HL-60 (cell line): ENCODE measurements around the gene ZDHHC4.

Experiments used
- DNase-seq, 2 experiments: peaks; one replicate each; pipeline ENCODE4 v3.0.0-alpha.2; 2010 to 2020; ENCODE audit warnings: low read depth in 1 of 2, low spot score in 1 of 2
- H3K27ac ChIP-seq: fragments of 250-450 bp; sonication (Bioruptor Pico); replicated peaks from 2 replicates; pipeline ENCODE4 v1.5.1; 2020; ENCODE audit warnings: mild to moderate bottlenecking, moderate library complexity
- H3K27me3 ChIP-seq: fragments of 250-450 bp; sonication (Bioruptor Pico); 2 replicates; pipeline ENCODE4 v1.5.1; 2021; ENCODE audit warnings: mild to moderate bottlenecking, moderate library complexity; ENCODE audit not compliant: insufficient read depth, poor library complexity, severe bottlenecking
- H3K4me3 ChIP-seq: replicated peaks from 2 replicates; pipeline ENCODE4 v1.5.1; 2011; ENCODE audit warnings: mild to moderate bottlenecking, control low read depth, low read length; ENCODE audit not compliant: insufficient read depth
- CTCF ChIP-seq: IDR thresholded peaks from one replicate; pipeline ENCODE4 v1.5.1; 2011; ENCODE audit warnings: low read length, control low read depth, inconsistent platforms; ENCODE audit not compliant: insufficient read depth
- GABPA ChIP-seq: IDR thresholded peaks from 2 replicates; pipeline ENCODE4 v1.6.1; 2012; ENCODE audit warnings: low read depth
- POLR2AphosphoS5 ChIP-seq: IDR thresholded peaks from 2 replicates; pipeline ENCODE4 v1.6.1; 2012; ENCODE audit warnings: low read depth
- REST ChIP-seq: IDR thresholded peaks from 2 replicates; pipeline ENCODE4 v1.6.1; 2012; ENCODE audit warnings: low read depth; ENCODE audit not compliant: insufficient replicate concordance
- SPI1 ChIP-seq: IDR thresholded peaks from 2 replicates; pipeline ENCODE4 v1.6.1; 2012; ENCODE audit warnings: low read depth, mild to moderate bottlenecking, borderline replicate concordance

ZDHHC4 gene

GRCh38 chr7:6607651-6608051 lies 30.4 kb downstream of the ZDHHC4 start:
- Histone ChIP-seq H3K4me3 (no peak overlapping the region), H3K27me3 (no peaks in the 10 kb centered on the region), H3K27ac (no peak overlapping the region)
- DNase-seq = no peak
- TF ChIP-seq CTCF (no peak), SPI1 (no peak), POLR2AphosphoS5 (no peak)

GRCh38 chr7:6608081-6608480 lies 30.8 kb downstream of the ZDHHC4 start:
- H3K4me3 ChIP-seq = no peak overlapping the region
- no peak for TF ChIP-seq CTCF
- no peak for TF ChIP-seq REST
- no peak for TF ChIP-seq GABPA
- TF ChIP-seq POLR2AphosphoS5 = no peak
- no peak for TF ChIP-seq SPI1

GRCh38 chr7:6608794-6609193 lies 31.5 kb downstream of the ZDHHC4 start:
- peaks cover under 1% of the 10 kb centered on the region for H3K27me3 ChIP-seq
- no peak for DNase-seq
- TF ChIP-seq CTCF = no peak
- TF ChIP-seq GABPA = no peak
- no peak for TF ChIP-seq SPI1
- no peak for TF ChIP-seq POLR2AphosphoS5
- no peak for TF ChIP-seq REST
- H3K27ac ChIP-seq = no peak overlapping the region
- H3K4me3 ChIP-seq = no peak overlapping the region

More at GRCh38 chr7:6608081-6608480, 30.8 kb downstream of the ZDHHC4 start:
- Histone ChIP-seq H3K27ac (no peak overlapping the region), H3K27me3 (no peaks in the 10 kb centered on the region)
- no peak for DNase-seq

- H3K27ac ChIP-seq = no peak overlapping the region
- no peak overlapping the region for H3K4me3 ChIP-seq
- no peak for DNase-seq
- H3K27me3 ChIP-seq = peaks cover 24% of the 10 kb centered on the region
- TF ChIP-seq REST (no peak), POLR2AphosphoS5 (no peak), GABPA (no peak), SPI1 (no peak), CTCF (no peak)
Measured at GRCh38 chr7:6612819-6613218, 35.6 kb downstream of the ZDHHC4 start.
